NCI-H2196 treated with DMSO at 0.1 percent for 48 hours (cell line): Measurements from ENCODE around the gene LAIR2.

Source experiments
- DNase-seq: peaks from one replicate; lab custom pipeline; 2025; ENCODE audit not compliant: unreplicated experiment; lab: John Stamatoyannopoulos, UW

The LAIR2 gene

GRCh38 chr19:54530866-54531265 lies 28.2 kb downstream of the LAIR2 start:
- DNase-seq: no peak

- DNase-seq: no peak
These were observed 29.9 kb downstream of the LAIR2 start for GRCh38 chr19:54532528-54532927.

- no peak for DNase-seq
These were observed 30.8 kb downstream of the LAIR2 start for GRCh38 chr19:54533476-54533875.

- no peak for DNase-seq
These were observed 31.5 kb downstream of the LAIR2 start for GRCh38 chr19:54534156-54534555.

- no peak for DNase-seq
These were observed 33.0 kb downstream of the LAIR2 start for GRCh38 chr19:54535601-54536000.

- no peak for DNase-seq
These were observed 34.3 kb downstream of the LAIR2 start for GRCh38 chr19:54536956-54537355.

- DNase-seq: no peak
These were observed 39.1 kb downstream of the LAIR2 start for GRCh38 chr19:54541712-54542111.

GRCh38 chr19:54548806-54549205 lies 46.2 kb downstream of the LAIR2 start:
- no peak for DNase-seq

GRCh38 chr19:54549224-54549623 lies 46.6 kb downstream of the LAIR2 start:
- no peak for DNase-seq

GRCh38 chr19:54551293-54551692 lies 48.7 kb downstream of the LAIR2 start:
- no peak for DNase-seq

GRCh38 chr19:54551950-54552912 lies 49.6 kb downstream of the LAIR2 start:
- DNase-seq: no peak

- no peak for DNase-seq
These were observed 50.3 kb downstream of the LAIR2 start for GRCh38 chr19:54552913-54553310.

- DNase-seq: no peak
These were observed 51.4 kb downstream of the LAIR2 start for GRCh38 chr19:54554006-54554405.

GRCh38 chr19:54554896-54555295 lies 52.3 kb downstream of the LAIR2 start:
- no peak for DNase-seq

- no peak for DNase-seq
These were observed 53.6 kb downstream of the LAIR2 start for GRCh38 chr19:54556194-54556593.

GRCh38 chr19:54558339-54558738 lies 55.7 kb downstream of the LAIR2 start:
- no peak for DNase-seq
